Measurements from ENCODE around the gene NETO1. TPM values are rescaled to one million over a fixed set of nuclear protein-coding genes. Genes with fewer than 3 reads are reported as not detected.

Gene NETO1
- total RNA-seq, 4 donors from 2014 or later: 1.0 TPM; not detected in 3

GRCh38 chr18:72727038-72727655 is 140.6 kb downstream of the NETO1 start:
- no peak for DNase-seq

GRCh38 chr18:72726201-72726600 is 141.6 kb downstream of the NETO1 start:
- intact Hi-C loops (cut with DNase I; ENCODE audit: low total_unique reads): no loop called here
- Histone ChIP-seq H3K36me3 (no peaks in the 10 kb centered on the region), H3K4me3 (no peak overlapping the region), H3K9me3 (no peaks in the 10 kb centered on the region), H3K27me3 (no peaks in the 10 kb centered on the region), H3K27ac (no peak overlapping the region), H3K4me1 (no peaks in the 10 kb centered on the region)
- TF ChIP-seq CTCF (IDR thresholded peaks at IDR 0.05): no peak
- TF ChIP-seq POLR2A (IDR thresholded peaks at IDR 0.05): no peak
- no peak for DNase-seq

More at GRCh38 chr18:72727038-72727655, 140.6 kb downstream of the NETO1 start:
- intact Hi-C loops (cut with DNase I; ENCODE audit: low total_unique reads): no loop called here
- H3K9me3 ChIP-seq: no peaks in the 10 kb centered on the region
- no peak overlapping the region for H3K27ac ChIP-seq
- H3K27me3 ChIP-seq: no peaks in the 10 kb centered on the region
- H3K36me3 ChIP-seq: no peaks in the 10 kb centered on the region
- TF ChIP-seq CTCF (IDR thresholded peaks at IDR 0.05): no peak
- no peak for TF ChIP-seq POLR2A (IDR thresholded peaks at IDR 0.05)
- no peaks in the 10 kb centered on the region for H3K4me1 ChIP-seq
- no peak overlapping the region for H3K4me3 ChIP-seq

- no peaks in the 10 kb centered on the region for H3K4me1 ChIP-seq
- H3K27me3 ChIP-seq: no peaks in the 10 kb centered on the region
- H3K4me3 ChIP-seq: no peak overlapping the region
- H3K9me3 ChIP-seq: no peaks in the 10 kb centered on the region
- no peak for DNase-seq
- intact Hi-C loops (cut with DNase I; ENCODE audit: low total_unique reads): no loop called here
- no peak overlapping the region for H3K27ac ChIP-seq
- no peaks in the 10 kb centered on the region for H3K36me3 ChIP-seq
- TF ChIP-seq CTCF (IDR thresholded peaks at IDR 0.05): no peak
- TF ChIP-seq POLR2A (IDR thresholded peaks at IDR 0.05): no peak
These were observed 146.5 kb downstream of the NETO1 start for GRCh38 chr18:72721330-72721729.

GRCh38 chr18:72720116-72720515 is 147.7 kb downstream of the NETO1 start:
- intact Hi-C loops (cut with DNase I; ENCODE audit: low total_unique reads): no loop called here
- no peaks in the 10 kb centered on the region for H3K4me1 ChIP-seq
- H3K4me3 ChIP-seq: no peak overlapping the region
- no peak for DNase-seq
- H3K9me3 ChIP-seq: no peaks in the 10 kb centered on the region
- no peaks in the 10 kb centered on the region for H3K36me3 ChIP-seq
- H3K27ac ChIP-seq: no peak overlapping the region
- TF ChIP-seq POLR2A (IDR thresholded peaks at IDR 0.05) (no peak), CTCF (IDR thresholded peaks at IDR 0.05) (no peak)
- H3K27me3 ChIP-seq: no peaks in the 10 kb centered on the region

GRCh38 chr18:72704202-72704601 is 163.6 kb downstream of the NETO1 start:
- Histone ChIP-seq H3K27me3 (no peaks in the 10 kb centered on the region), H3K4me3 (no peak overlapping the region), H3K36me3 (no peaks in the 10 kb centered on the region), H3K27ac (no peak overlapping the region), H3K9me3 (no peaks in the 10 kb centered on the region), H3K4me1 (no peaks in the 10 kb centered on the region)
- intact Hi-C loops (cut with DNase I; ENCODE audit: low total_unique reads): no loop called here
- TF ChIP-seq CTCF (IDR thresholded peaks at IDR 0.05) (no peak), POLR2A (IDR thresholded peaks at IDR 0.05) (no peak)
- no peak for DNase-seq

Data from uterus (tissue), 4 donors.